Measurements from ENCODE around the gene TEKTIP1. TPM values are rescaled to one million over a fixed set of nuclear protein-coding genes. Genes with fewer than 3 reads are reported as not detected.

TEKTIP1 gene
- total and polyA plus RNA-seq, 2 donors (not counting 1 experiment from before 2014, with no cell fraction given), result 6.3 to 17.3 TPM

GRCh38 chr19:3545669-3546034, 6.7 kb downstream of the TEKTIP1 start:
- no peak overlapping the region for H3K4me3 Mint-ChIP-seq
- intact Hi-C loops (cut with micrococcal nuclease), result loop anchor here (1.0 kb wide), 2 partner anchors 73 to 161 kb away; no protein-coding TSS in a partner anchor
- CTCF ChIA-PET, result interaction anchor here (0.9 to 5.4 kb wide), 11 partner anchors 8 to 159 kb away, joined by 3 to 47 read pairs (median 3); partner anchors contain the start of gene MFSD12
- Histone ChIP-seq H3K4me3 (ENCODE audit: control extremely low read depth in 1 of 5, extremely low read depth in 1 of 5, insufficient read depth in 1 of 5, low read depth in 2 of 5, low read length in 4 of 5) (no peak overlapping the region), H4K20me1 (ENCODE audit: control insufficient read depth, insufficient read depth, low read length, poor library complexity, severe bottlenecking) (peaks cover 50% of the 10 kb centered on the region), H3K27ac (ENCODE audit: low read length in 2 of 2) (no peak overlapping the region), H2AFZ (ENCODE audit: insufficient read depth, low read depth, low read length, poor library complexity, severe bottlenecking) (no peak overlapping the region), H3K4me2 (replicated peaks; ENCODE audit: low read depth, low read length, poor library complexity, severe bottlenecking) (no peak overlapping the region), H3K79me2 (ENCODE audit: control insufficient read depth, insufficient read depth, low read length) (peaks cover 7% of the 10 kb centered on the region), H3K36me3 (replicated peaks in 1 of 2; ENCODE audit: control extremely low read depth in 1 of 2, control insufficient read depth in 1 of 2, extremely low read depth in 1 of 2, insufficient read depth in 2 of 2, low read length in 1 of 2) (peaks cover 0 to 41% of the 10 kb centered on the region in 2 experiments), H3K27me3 (replicated peaks in 1 of 4; ENCODE audit: control extremely low read depth in 1 of 4, control insufficient read depth in 3 of 4, insufficient read depth in 4 of 4, low read length in 3 of 4) (no peaks in the 10 kb centered on the region), H3K9ac (ENCODE audit: low read length) (no peak overlapping the region), H3K4me1 (ENCODE audit: control insufficient read depth in 2 of 2, insufficient read depth in 2 of 2, low read length in 2 of 2) (no peaks in the 10 kb centered on the region), H3K9me3 (ENCODE audit: control extremely low read depth in 1 of 3, control insufficient read depth in 2 of 3, insufficient read depth in 1 of 3, low read length in 2 of 3) (no peaks in the 10 kb centered on the region)
- no peak overlapping the region for H3K27ac Mint-ChIP-seq
- DNase-seq (no peak), ATAC-seq (ENCODE audit: low read depth) (no peak)
- no peaks in the 10 kb centered on the region for H3K27me3 Mint-ChIP-seq
- H3K9me3 Mint-ChIP-seq (ENCODE audit: insufficient read depth), result no peaks in the 10 kb centered on the region
- peaks cover 8% of the 10 kb centered on the region for H3K4me1 Mint-ChIP-seq
- WGBS (ENCODE audit: insufficient coverage), result 83% methylated on average over 10 of the region's 10 CpGs
- POLR2A ChIA-PET, result interaction anchor here (0.6 kb wide), 1 partner anchor 240 kb away, joined by 7 read pairs; no protein-coding TSS in a partner anchor
- no peak for TF ChIP-seq EZH2 (IDR thresholded peaks at IDR 0.05; ENCODE audit: borderline replicate concordance, insufficient read depth, low read depth, low read length, poor library complexity, severe bottlenecking)
- TF ChIP-seq CTCF (IDR thresholded peaks at IDR 0.05), result no peak

GRCh38 chr19:3546119-3546518, 7.1 kb downstream of the TEKTIP1 start:
- DNase-seq, result no peak
- TF ChIP-seq CTCF (IDR thresholded peaks at IDR 0.05) (no peak), EZH2 (IDR thresholded peaks at IDR 0.05; ENCODE audit: borderline replicate concordance, insufficient read depth, low read depth, low read length, poor library complexity, severe bottlenecking) (no peak)
- peaks cover 11% of the 10 kb centered on the region for H3K4me1 Mint-ChIP-seq
- no peak overlapping the region for H3K4me2 ChIP-seq (replicated peaks; ENCODE audit: low read depth, low read length, poor library complexity, severe bottlenecking)
- H3K9ac ChIP-seq (ENCODE audit: low read length), result no peak overlapping the region
- no peaks in the 10 kb centered on the region for H3K27me3 ChIP-seq (replicated peaks in 1 of 4; ENCODE audit: control extremely low read depth in 1 of 4, control insufficient read depth in 3 of 4, insufficient read depth in 4 of 4, low read length in 3 of 4)
- peaks cover 11% of the 10 kb centered on the region for H3K79me2 ChIP-seq (ENCODE audit: control insufficient read depth, insufficient read depth, low read length)
- POLR2A ChIA-PET, result interaction anchor here (0.6 kb wide), 1 partner anchor 240 kb away, joined by 7 read pairs; no protein-coding TSS in a partner anchor
- H3K9me3 Mint-ChIP-seq (ENCODE audit: insufficient read depth), result no peaks in the 10 kb centered on the region
- no peak overlapping the region for H3K27ac Mint-ChIP-seq
- H2AFZ ChIP-seq (ENCODE audit: insufficient read depth, low read depth, low read length, poor library complexity, severe bottlenecking), result no peak overlapping the region
- ATAC-seq (ENCODE audit: low read depth), result no peak
- no peak overlapping the region for H3K27ac ChIP-seq (ENCODE audit: low read length in 2 of 2)
- H4K20me1 ChIP-seq (ENCODE audit: control insufficient read depth, insufficient read depth, low read length, poor library complexity, severe bottlenecking), result peaks cover 54% of the 10 kb centered on the region
- intact Hi-C loops (cut with micrococcal nuclease), result no loop called here
- no peaks in the 10 kb centered on the region for H3K9me3 ChIP-seq (ENCODE audit: control extremely low read depth in 1 of 3, control insufficient read depth in 2 of 3, insufficient read depth in 1 of 3, low read length in 2 of 3)
- no peak overlapping the region for H3K4me3 ChIP-seq (ENCODE audit: control extremely low read depth in 1 of 5, extremely low read depth in 1 of 5, insufficient read depth in 1 of 5, low read depth in 2 of 5, low read length in 4 of 5)
- no peaks in the 10 kb centered on the region for H3K4me1 ChIP-seq (ENCODE audit: control insufficient read depth in 2 of 2, insufficient read depth in 2 of 2, low read length in 2 of 2)
- 98% methylated on average over 22 of the region's 23 CpGs for WGBS (ENCODE audit: insufficient coverage)
- CTCF ChIA-PET, result interaction anchor here (0.6 to 5.4 kb wide), 7 partner anchors 8 to 83 kb away, joined by 3 to 47 read pairs (median 3); partner anchors contain the start of genes CACTIN and MFSD12
- H3K27me3 Mint-ChIP-seq, result no peaks in the 10 kb centered on the region
- peaks cover 0 to 41% of the 10 kb centered on the region in 2 experiments for H3K36me3 ChIP-seq (replicated peaks in 1 of 2; ENCODE audit: control extremely low read depth in 1 of 2, control insufficient read depth in 1 of 2, extremely low read depth in 1 of 2, insufficient read depth in 2 of 2, low read length in 1 of 2)
- no peak overlapping the region for H3K4me3 Mint-ChIP-seq

All from B cell (primary cell).